Stimulated activated naive B cell treated with anti-CD40 and anti-IgM and Interleukin-4, amounts not matched to agents 10 μg/mL and 1 μg/mL and 100 μg/mL, for 72 hours (primary cell): Measurements from ENCODE around the gene CDC123.
"Not testable (repeated sequence)": the region's sequence is repeated elsewhere in the genome, so short reads cannot be mapped to it uniquely, and the experiment has no call there.

Experiments used
- ATAC-seq, 2 donors: fragments of 150-1000 bp; cut with Tn5 transposase; replicated peaks; 2 replicates each; pipeline ENCODE4 v1.10.0; 2021; ENCODE audit warnings: moderate library complexity in 1 of 2
- DNase-seq: peaks from one replicate; pipeline ENCODE4 v3.0.0; 2021
- H3K27ac Mint-ChIP-seq: one replicate; pipeline ENCODE4 v1.8.0; 2022; ENCODE audit warnings: mild to moderate bottlenecking, mixed read lengths
- H3K27me3 Mint-ChIP-seq, 2 donors: one replicate each; pipeline ENCODE4 v1.8.0; 2022; ENCODE audit warnings: mixed read lengths in 2 of 2
- H3K36me3 Mint-ChIP-seq, 2 donors: one replicate each; pipeline ENCODE4 v1.8.0; 2022; ENCODE audit warnings: mixed read lengths in 2 of 2, mild to moderate bottlenecking in 1 of 2
- H3K4me1 Mint-ChIP-seq, 2 donors: one replicate each; pipeline ENCODE4 v1.8.0; 2022; ENCODE audit warnings: mixed read lengths in 2 of 2, mild to moderate bottlenecking in 1 of 2
- H3K4me3 Mint-ChIP-seq, 2 donors: one replicate each; pipeline ENCODE4 v1.8.0; 2022; ENCODE audit warnings: mild to moderate bottlenecking in 2 of 2, mixed read lengths in 2 of 2, moderate library complexity in 1 of 2
- H3K9me3 Mint-ChIP-seq, 2 donors: one replicate each; pipeline ENCODE4 v1.8.0; 2022; ENCODE audit warnings: mixed read lengths in 2 of 2, mild to moderate bottlenecking in 1 of 2

Gene CDC123

DNA sequence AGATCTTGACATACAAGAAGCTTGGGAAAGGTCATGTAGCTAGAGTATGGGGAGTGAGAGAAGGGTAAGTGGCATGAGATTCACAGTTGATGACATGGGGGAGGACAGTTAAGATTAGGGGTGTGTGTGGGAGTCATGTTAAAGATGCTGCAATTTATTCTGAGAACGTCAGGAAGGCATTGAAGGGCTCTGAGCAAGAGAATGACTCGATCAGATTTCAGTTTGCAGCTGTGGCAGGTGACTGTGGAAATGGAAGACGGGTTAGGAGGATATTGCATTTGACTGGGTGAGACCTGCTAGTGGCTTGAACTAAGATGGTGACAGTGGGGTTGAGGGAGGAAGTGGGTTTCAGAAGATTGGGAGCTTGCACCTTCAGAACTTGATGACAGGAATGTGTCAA lies 5.6 kb downstream of the CDC123 start:
- no peak for DNase-seq
- Mint-ChIP-seq H3K9me3 (no peaks in the 10 kb centered on the region), H3K36me3 (peaks cover 20 to 40% of the 10 kb centered on the region in 2 donors), H3K4me3 (no peak overlapping the region), H3K27ac (no peak overlapping the region), H3K27me3 (no peaks in the 10 kb centered on the region), H3K4me1 (peaks cover 14 to 50% of the 10 kb centered on the region in 2 donors)
- no peak for ATAC-seq

- no peaks in the 10 kb centered on the region for H3K9me3 Mint-ChIP-seq
These were observed 6.2 kb downstream of the CDC123 start for GRCh38 chr10:12202226-12202625.

GRCh38 chr10:12205082-12205481 lies 9.1 kb downstream of the CDC123 start:
- DNase-seq (no peak), ATAC-seq (no peak)
- Mint-ChIP-seq H3K27me3 (no peaks in the 10 kb centered on the region), H3K4me3 (no peak overlapping the region), H3K9me3 (no peaks in the 10 kb centered on the region), H3K36me3 (peaks cover 35 to 57% of the 10 kb centered on the region in 2 donors), H3K27ac (no peak overlapping the region), H3K4me1 (peaks cover 23 to 56% of the 10 kb centered on the region in 2 donors)

More at GRCh38 chr10:12202226-12202625, 6.2 kb downstream of the CDC123 start:
- H3K27me3 Mint-ChIP-seq = no peaks in the 10 kb centered on the region
- ATAC-seq (no peak), DNase-seq (no peak)
- peaks cover 23 to 43% of the 10 kb centered on the region in 2 donors for H3K36me3 Mint-ChIP-seq
- peaks cover 13 to 51% of the 10 kb centered on the region in 2 donors for H3K4me1 Mint-ChIP-seq
- no peak overlapping the region for H3K4me3 Mint-ChIP-seq
- H3K27ac Mint-ChIP-seq = no peak overlapping the region

- no peak for ATAC-seq
- peak overlapping the region; percentile 28 for H3K27ac Mint-ChIP-seq
These were observed 11.1 kb downstream of the CDC123 start for GRCh38 chr10:12207114-12207513.

GRCh38 chr10:12208460-12208859 lies 12.5 kb downstream of the CDC123 start:
- H3K4me1 Mint-ChIP-seq = peaks cover 16 to 39% of the 10 kb centered on the region in 2 donors
- H3K36me3 Mint-ChIP-seq = peaks cover 26 to 62% of the 10 kb centered on the region in 2 donors
- no peak for DNase-seq
- H3K4me3 Mint-ChIP-seq = no peak overlapping the region
- no peak overlapping the region for H3K27ac Mint-ChIP-seq
- ATAC-seq = no peak
- no peaks in the 10 kb centered on the region for H3K9me3 Mint-ChIP-seq
- H3K27me3 Mint-ChIP-seq = no peaks in the 10 kb centered on the region

More at GRCh38 chr10:12207114-12207513, 11.1 kb downstream of the CDC123 start:
- no peaks in the 10 kb centered on the region for H3K9me3 Mint-ChIP-seq
- peaks cover 16 to 44% of the 10 kb centered on the region in 2 donors for H3K4me1 Mint-ChIP-seq
- H3K27me3 Mint-ChIP-seq = no peaks in the 10 kb centered on the region
- no peak for DNase-seq
- peaks cover 31 to 58% of the 10 kb centered on the region in 2 donors for H3K36me3 Mint-ChIP-seq
- H3K4me3 Mint-ChIP-seq = no peak overlapping the region

DNA sequence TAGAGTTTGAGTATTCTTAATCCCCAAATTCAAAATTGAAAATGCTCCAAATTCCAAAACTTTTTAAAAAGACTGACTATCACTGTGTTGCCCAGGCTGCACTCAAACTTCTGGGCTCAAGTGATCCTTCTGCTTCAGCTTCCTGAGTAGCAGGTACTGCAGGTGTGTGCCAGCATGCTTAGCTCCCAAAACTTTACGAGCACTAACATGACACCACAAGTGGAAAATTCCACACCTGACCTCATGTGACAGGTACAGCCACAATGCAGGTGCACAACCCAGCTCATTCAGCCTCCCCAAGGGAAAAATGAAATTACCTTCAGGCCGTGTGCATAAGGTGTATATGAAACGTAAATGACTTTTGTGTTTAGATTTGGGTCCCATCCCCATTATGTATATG lies 16.5 kb downstream of the CDC123 start:
- Mint-ChIP-seq H3K4me1 (peaks cover 20 to 33% of the 10 kb centered on the region in 2 donors), H3K27me3 (no peaks in the 10 kb centered on the region), H3K9me3 (no peaks in the 10 kb centered on the region), H3K4me3 (no peak overlapping the region), H3K36me3 (peaks cover 25 to 62% of the 10 kb centered on the region in 2 donors), H3K27ac (peak overlapping the region; percentile 33)
- ATAC-seq = no peak
- no peak for DNase-seq

DNA sequence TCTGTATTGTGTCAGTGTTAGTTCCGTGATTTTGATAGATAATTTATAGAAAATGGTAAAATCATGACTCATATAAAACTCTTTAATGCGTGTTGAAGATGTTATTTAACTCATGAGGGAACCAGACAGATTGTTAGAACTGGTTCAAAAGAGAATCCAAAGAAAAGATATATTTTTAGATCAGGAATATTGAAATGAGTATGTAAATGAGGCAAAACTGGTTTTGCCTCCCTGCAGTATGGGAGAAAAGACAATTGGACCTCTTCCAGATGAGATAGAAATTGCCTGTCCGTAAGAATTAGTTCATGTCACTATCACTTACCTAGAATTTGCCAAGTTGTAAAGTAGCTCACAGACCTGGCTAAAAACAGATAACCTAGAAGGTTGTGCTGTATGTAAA lies 17.6 kb downstream of the CDC123 start:
- ATAC-seq = no peak
- Mint-ChIP-seq H3K27ac (no peak overlapping the region), H3K36me3 (peaks cover 22 to 55% of the 10 kb centered on the region in 2 donors), H3K27me3 (no peaks in the 10 kb centered on the region), H3K4me1 (peaks cover 14 to 22% of the 10 kb centered on the region in 2 donors), H3K9me3 (no peaks in the 10 kb centered on the region), H3K4me3 (no peak overlapping the region)
- no peak for DNase-seq

GRCh38 chr10:12214093-12214492 lies 18.1 kb downstream of the CDC123 start:
- Mint-ChIP-seq H3K27me3 (no peaks in the 10 kb centered on the region), H3K9me3 (no peaks in the 10 kb centered on the region), H3K4me1 (peaks cover 10 to 17% of the 10 kb centered on the region in 2 donors), H3K4me3 (no peak overlapping the region), H3K36me3 (peaks cover 22 to 55% of the 10 kb centered on the region in 2 donors), H3K27ac (peak overlapping the region; percentile 88)
- no peak for DNase-seq
- ATAC-seq = no peak

GRCh38 chr10:12214763-12215218 lies 18.8 kb downstream of the CDC123 start:
- Mint-ChIP-seq H3K4me3 (peak overlapping the region; percentile 38 to 53), H3K4me1 (peaks cover 8 to 14% of the 10 kb centered on the region in 2 donors), H3K27ac (peak overlapping the region; percentile 88), H3K36me3 (peaks cover 22 to 54% of the 10 kb centered on the region in 2 donors), H3K9me3 (no peaks in the 10 kb centered on the region), H3K27me3 (no peaks in the 10 kb centered on the region)
- ATAC-seq = peak in 1 of 2 donors; percentile 31
- no peak for DNase-seq

- ATAC-seq (no peak), DNase-seq (no peak)
- Mint-ChIP-seq H3K4me1 (peaks cover 8 to 12% of the 10 kb centered on the region in 2 donors), H3K36me3 (peaks cover 31 to 54% of the 10 kb centered on the region in 2 donors), H3K9me3 (no peaks in the 10 kb centered on the region), H3K4me3 (no peak overlapping the region), H3K27ac (peak overlapping the region; percentile 38), H3K27me3 (no peaks in the 10 kb centered on the region)
These were observed 23.0 kb downstream of the CDC123 start for GRCh38 chr10:12218991-12219390.

GRCh38 chr10:12221323-12222298 lies 25.6 kb downstream of the CDC123 start:
- no peak for DNase-seq
- ATAC-seq = no peak
- Mint-ChIP-seq H3K9me3 (no peaks in the 10 kb centered on the region), H3K4me1 (peaks cover 0 to 3% of the 10 kb centered on the region in 2 donors), H3K27ac (peak overlapping the region; percentile 82), H3K4me3 (no peak overlapping the region), H3K27me3 (no peaks in the 10 kb centered on the region), H3K36me3 (peaks cover 42 to 61% of the 10 kb centered on the region in 2 donors)

DNA sequence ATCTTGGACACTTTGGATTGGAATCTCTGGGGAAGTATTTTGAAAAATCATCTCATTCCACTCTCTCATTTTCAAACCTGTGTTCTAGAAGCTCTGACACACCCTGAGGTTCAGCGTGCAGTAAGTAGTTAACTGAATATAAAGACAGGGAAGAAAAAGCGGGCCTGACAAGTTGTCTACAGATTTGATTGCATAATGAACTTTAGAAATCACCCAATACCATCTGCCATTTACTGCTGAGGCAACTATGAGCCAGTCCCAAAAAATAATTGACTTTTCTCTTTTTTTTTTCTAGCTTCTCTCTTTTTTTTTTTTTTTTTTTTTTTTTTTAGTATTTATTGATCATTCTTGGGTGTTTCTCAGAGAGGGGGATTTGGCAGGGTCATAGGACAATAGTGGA lies 29.5 kb downstream of the CDC123 start:
- Mint-ChIP-seq H3K4me3 (no peak overlapping the region), H3K27me3 (no peaks in the 10 kb centered on the region), H3K4me1 (peaks cover 0 to 3% of the 10 kb centered on the region in 2 donors), H3K27ac (no peak overlapping the region), H3K9me3 (no peaks in the 10 kb centered on the region), H3K36me3 (peaks cover 48 to 58% of the 10 kb centered on the region in 2 donors)
- no peak for DNase-seq
- no peak for ATAC-seq

DNA sequence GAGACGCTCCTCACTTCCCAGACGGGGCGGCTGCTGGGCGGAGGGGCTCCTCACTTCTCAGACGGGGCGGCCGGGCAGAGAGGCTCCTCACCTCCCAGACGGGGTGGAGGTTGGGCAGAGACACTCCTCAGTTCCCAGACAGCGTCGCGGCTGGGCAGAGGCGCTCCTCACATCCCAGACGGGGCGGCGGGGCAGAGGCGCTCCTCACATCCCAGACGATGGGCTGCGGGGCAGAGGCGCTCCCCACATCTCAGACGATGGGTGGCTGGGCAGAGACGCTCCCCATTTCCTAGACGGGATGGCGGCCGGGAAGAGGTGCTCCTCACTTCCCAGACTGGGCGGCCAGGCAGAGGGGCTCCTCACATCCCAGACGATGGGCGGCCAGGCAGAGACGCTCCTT lies 30.4 kb downstream of the CDC123 start:
- not testable (repeated sequence) for H3K4me1 Mint-ChIP-seq, H3K27me3 Mint-ChIP-seq, H3K9me3 Mint-ChIP-seq, ATAC-seq, DNase-seq, H3K4me3 Mint-ChIP-seq, H3K27ac Mint-ChIP-seq
- H3K36me3 Mint-ChIP-seq = peaks cover 46 to 57% of the 10 kb centered on the region in 2 donors

DNA sequence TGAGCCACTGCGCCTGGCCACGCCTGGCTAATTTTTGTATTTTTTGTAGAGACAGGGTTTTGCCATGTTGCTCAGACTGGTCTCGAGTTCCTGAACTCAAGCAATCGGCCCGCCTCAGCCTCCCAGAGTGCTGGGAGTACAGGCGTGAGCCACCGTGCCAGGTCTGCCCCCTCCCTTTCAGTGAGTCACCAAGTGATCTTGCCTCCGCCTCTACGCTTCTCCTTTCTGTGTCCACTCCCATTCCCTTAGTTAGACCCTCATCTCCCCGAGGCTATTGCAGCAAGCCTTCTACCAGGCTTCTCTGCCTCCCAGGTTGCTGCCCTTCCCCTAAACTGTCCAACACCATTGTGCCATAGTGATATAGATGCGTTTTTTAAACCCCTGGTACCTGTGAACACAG lies 32.9 kb downstream of the CDC123 start:
- ATAC-seq (no peak), DNase-seq (no peak)
- H3K4me1 Mint-ChIP-seq = no peaks in the 10 kb centered on the region
- no peaks in the 10 kb centered on the region for H3K27me3 Mint-ChIP-seq
- peaks cover 46 to 58% of the 10 kb centered on the region in 2 donors for H3K36me3 Mint-ChIP-seq
- no peak overlapping the region for H3K27ac Mint-ChIP-seq
- no peak overlapping the region for H3K4me3 Mint-ChIP-seq
- H3K9me3 Mint-ChIP-seq = no peaks in the 10 kb centered on the region

DNA sequence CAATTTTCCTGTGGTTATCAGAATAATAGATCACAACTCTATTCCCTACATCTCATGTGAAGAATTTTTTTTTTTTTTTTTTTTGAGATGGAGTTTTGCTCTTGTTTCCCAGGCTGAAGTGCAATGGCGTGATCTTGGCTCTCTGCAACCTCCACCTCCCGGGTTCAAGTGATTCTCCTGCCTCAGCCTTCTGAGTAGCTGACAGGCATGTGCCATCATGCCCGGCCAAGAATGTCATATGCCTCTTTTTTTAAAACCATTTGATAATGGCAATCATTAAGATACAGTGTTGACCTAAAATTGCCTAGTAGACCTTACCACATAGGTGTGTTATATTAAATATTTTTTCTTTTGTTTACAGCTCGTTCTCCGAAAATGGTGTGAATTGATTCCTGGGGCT lies 38.7 kb downstream of the CDC123 start:
- peaks cover 41 to 52% of the 10 kb centered on the region in 2 donors for H3K36me3 Mint-ChIP-seq
- not testable (repeated sequence) for H3K9me3 Mint-ChIP-seq, DNase-seq, ATAC-seq, H3K27ac Mint-ChIP-seq, H3K4me3 Mint-ChIP-seq, H3K4me1 Mint-ChIP-seq, H3K27me3 Mint-ChIP-seq
